HEK293T (cell line): ENCODE measurements around the gene ZFX.

ENCODE experiments used
- CTCF ChIA-PET: fragments of 350-600 bp; formaldehyde crosslinking; extraction: SDS; loops from one replicate; lab custom pipeline; 2021; ENCODE audit warnings: antibody characterized with exemption, inconsistent platforms; lab: Yijun Ruan, JAX
- POLR2A ChIA-PET: fragments of 350-600 bp; formaldehyde crosslinking; extraction: SDS; loops from one replicate; lab custom pipeline; 2020; ENCODE audit warnings: antibody characterized with exemption, inconsistent platforms; lab: Yijun Ruan, JAX
- DNase-seq: peaks from one replicate; pipeline ENCODE4 v3.0.0; 2012; ENCODE audit warnings: mixed read lengths; ENCODE audit errors: extremely low spot score
- ARNT ChIP-seq: fragments of 450-650 bp; IDR thresholded peaks from 2 replicates; pipeline ENCODE4 v1.6.1; 2017; ENCODE audit warnings: mild to moderate bottlenecking
- BHLHE40 ChIP-seq: fragments of 450-650 bp; IDR thresholded peaks from 2 replicates; pipeline ENCODE4 v1.6.1; 2016; ENCODE audit warnings: mild to moderate bottlenecking, moderate library complexity, borderline replicate concordance
- CTBP1 ChIP-seq: fragments of 450-650 bp; IDR thresholded peaks from 2 replicates; pipeline ENCODE4 v1.6.1; 2016; ENCODE audit warnings: borderline replicate concordance
- ELF4 ChIP-seq: fragments of 450-650 bp; IDR thresholded peaks from 2 replicates; pipeline ENCODE4 v1.6.1; 2017; ENCODE audit warnings: antibody characterized with exemption
- FOXA1 ChIP-seq: fragments of 450-650 bp; IDR thresholded peaks from 2 replicates; pipeline ENCODE4 v1.6.1; 2016; ENCODE audit warnings: mild to moderate bottlenecking
- FOXK2 ChIP-seq: fragments of 450-650 bp; IDR thresholded peaks from 2 replicates; pipeline ENCODE4 v1.6.1; 2016; ENCODE audit warnings: mild to moderate bottlenecking
- FOXM1 ChIP-seq: fragments of 450-650 bp; IDR thresholded peaks from 2 replicates; pipeline ENCODE4 v1.6.1; 2017; ENCODE audit warnings: mild to moderate bottlenecking, borderline replicate concordance
- HDGF ChIP-seq: fragments of 450-650 bp; IDR thresholded peaks from 2 replicates; pipeline ENCODE4 v1.6.1; 2017; ENCODE audit warnings: antibody characterized with exemption, borderline replicate concordance
- L3MBTL2 ChIP-seq: fragments of 450-650 bp; conservative IDR thresholded peaks from 2 replicates; pipeline ENCODE4 v1.6.1; 2016; ENCODE audit warnings: mild to moderate bottlenecking
- LEF1 ChIP-seq: fragments of 450-650 bp; IDR thresholded peaks from 2 replicates; pipeline ENCODE4 v1.6.1; 2017; ENCODE audit warnings: mild to moderate bottlenecking, borderline replicate concordance
- NFRKB ChIP-seq: fragments of 450-650 bp; IDR thresholded peaks from 2 replicates; pipeline ENCODE4 v1.6.1; 2016; ENCODE audit warnings: mild to moderate bottlenecking, moderate library complexity
- SP1 ChIP-seq: fragments of 450-650 bp; IDR thresholded peaks from 2 replicates; pipeline ENCODE4 v1.6.1; 2017
- SUZ12 ChIP-seq: fragments of 450-650 bp; IDR thresholded peaks from 2 replicates; pipeline ENCODE4 v1.6.1; 2016; ENCODE audit warnings: mild to moderate bottlenecking
- TARDBP ChIP-seq: fragments of 450-650 bp; IDR thresholded peaks from 2 replicates; pipeline ENCODE4 v1.6.1; 2016
- ZNF384 ChIP-seq: fragments of 450-650 bp; IDR thresholded peaks from 2 replicates; pipeline ENCODE4 v1.6.1; 2016
- TF ChIP-seq, protein P1 (sequence below): fragments of 450-650 bp; IDR thresholded peaks from 2 replicates; pipeline ENCODE4 v1.6.1; 2016

ZFX gene

GRCh38 chrX:24150051-24150790 is 692 bp downstream of the ZFX start:
- no peak for TF ChIP-seq NFRKB
- no peak for TF ChIP-seq TARDBP
- TF ChIP-seq, protein P1, sequence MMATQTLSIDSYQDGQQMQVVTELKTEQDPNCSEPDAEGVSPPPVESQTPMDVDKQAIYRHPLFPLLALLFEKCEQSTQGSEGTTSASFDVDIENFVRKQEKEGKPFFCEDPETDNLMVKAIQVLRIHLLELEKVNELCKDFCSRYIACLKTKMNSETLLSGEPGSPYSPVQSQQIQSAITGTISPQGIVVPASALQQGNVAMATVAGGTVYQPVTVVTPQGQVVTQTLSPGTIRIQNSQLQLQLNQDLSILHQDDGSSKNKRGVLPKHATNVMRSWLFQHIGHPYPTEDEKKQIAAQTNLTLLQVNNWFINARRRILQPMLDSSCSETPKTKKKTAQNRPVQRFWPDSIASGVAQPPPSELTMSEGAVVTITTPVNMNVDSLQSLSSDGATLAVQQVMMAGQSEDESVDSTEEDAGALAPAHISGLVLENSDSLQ, result no peak
- no peak for TF ChIP-seq FOXA1
- TF ChIP-seq LEF1, result no peak
- no peak for TF ChIP-seq ARNT
- no peak for TF ChIP-seq CTBP1
- no peak for TF ChIP-seq SP1
- no peak for TF ChIP-seq FOXM1
- TF ChIP-seq BHLHE40, result no peak
- no peak for TF ChIP-seq ZNF384
- TF ChIP-seq FOXK2, result no peak
- no peak for TF ChIP-seq L3MBTL2
- TF ChIP-seq HDGF, result no peak
- TF ChIP-seq ELF4, result no peak
- no peak for TF ChIP-seq SUZ12
- ChIA-PET POLR2A (interaction anchor here (1.1 to 1.4 kb wide), 3 partner anchors 59 to 96 kb away, joined by 3 to 8 read pairs (median 3); partner anchors contain the start of gene EIF2S3), CTCF (no interaction called here)
- DNase-seq, result peak; percentile 82

GRCh38 chrX:24150898-24151297 is 1.4 kb downstream of the ZFX start:
- TF ChIP-seq ZNF384 (no peak), FOXM1 (no peak), BHLHE40 (no peak), ARNT (no peak)
- POLR2A ChIA-PET, result no interaction called here
- DNase-seq, result no peak
- CTCF ChIA-PET, result interaction anchor here (0.6 kb wide), 1 partner anchor 70 kb away, joined by 3 read pairs; no protein-coding TSS in a partner anchor

GRCh38 chrX:24151513-24151912 is 2.0 kb downstream of the ZFX start:
- no peak for TF ChIP-seq ARNT
- TF ChIP-seq, protein P1, result peak; percentile 47
- no peak for DNase-seq
- POLR2A ChIA-PET, result no interaction called here
- CTCF ChIA-PET, result interaction anchor here (0.6 kb wide), 1 partner anchor 69 kb away, joined by 3 read pairs; no protein-coding TSS in a partner anchor

GRCh38 chrX:24153178-24153795 is 3.8 kb downstream of the ZFX start:
- CTCF ChIA-PET, result no interaction called here
- TF ChIP-seq FOXA1 (no peak), ARNT (no peak), SUZ12 (no peak), FOXK2 (no peak), HDGF (no peak), SP1 (no peak), BHLHE40 (no peak), ELF4 (no peak), L3MBTL2 (no peak), NFRKB (no peak), LEF1 (no peak), TARDBP (no peak), ZNF384 (no peak), FOXM1 (no peak), CTBP1 (no peak)
- TF ChIP-seq, protein P1, result no peak
- POLR2A ChIA-PET, result no interaction called here
- DNase-seq, result no peak

DNA sequence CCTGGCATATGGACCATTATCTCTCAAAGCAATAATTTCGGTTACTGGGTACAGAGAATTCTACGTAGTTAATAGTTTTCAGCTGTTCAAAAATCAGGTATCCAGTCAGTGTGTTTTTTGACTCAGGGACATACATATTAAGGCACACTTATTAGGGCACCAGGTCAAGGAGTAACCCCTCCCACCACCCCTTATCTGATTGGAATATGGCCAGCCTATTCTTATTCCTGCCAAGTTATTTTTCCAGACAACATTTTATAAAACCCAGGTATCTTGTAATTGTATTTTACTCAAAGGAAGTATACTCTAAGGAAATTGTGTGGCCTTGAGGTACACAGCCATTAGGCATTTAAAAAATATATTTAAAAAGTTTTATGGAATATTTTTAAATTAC is 4.3 kb downstream of the ZFX start:
- POLR2A ChIA-PET, result no interaction called here
- TF ChIP-seq CTBP1 (no peak), ELF4 (no peak), NFRKB (no peak), SP1 (no peak), FOXM1 (no peak), LEF1 (no peak), TARDBP (no peak), ZNF384 (no peak), L3MBTL2 (no peak), FOXA1 (no peak), ARNT (no peak), SUZ12 (no peak), BHLHE40 (no peak), HDGF (no peak), FOXK2 (no peak)
- TF ChIP-seq, protein P1, result no peak
- DNase-seq, result no peak
- CTCF ChIA-PET, result no interaction called here
